LNCAP (cell line): ENCODE results near the gene FAM136A.

ENCODE experiments used
- TF ChIP-seq, protein P1 (sequence below): fragments of 450-650 bp; IDR thresholded peaks from 2 replicates; pipeline ENCODE4 v1.5.1; 2017; ENCODE audit warnings: mild to moderate bottlenecking

FAM136A gene

GRCh38 chr2:70301344-70302194, at the start of gene FAM136A:
Gene FAM136A, minus strand, starts transcription at chr2:70302067. Its CDS starts 56 bp downstream, at chr2:70302011.
- TF ChIP-seq, protein P1, sequence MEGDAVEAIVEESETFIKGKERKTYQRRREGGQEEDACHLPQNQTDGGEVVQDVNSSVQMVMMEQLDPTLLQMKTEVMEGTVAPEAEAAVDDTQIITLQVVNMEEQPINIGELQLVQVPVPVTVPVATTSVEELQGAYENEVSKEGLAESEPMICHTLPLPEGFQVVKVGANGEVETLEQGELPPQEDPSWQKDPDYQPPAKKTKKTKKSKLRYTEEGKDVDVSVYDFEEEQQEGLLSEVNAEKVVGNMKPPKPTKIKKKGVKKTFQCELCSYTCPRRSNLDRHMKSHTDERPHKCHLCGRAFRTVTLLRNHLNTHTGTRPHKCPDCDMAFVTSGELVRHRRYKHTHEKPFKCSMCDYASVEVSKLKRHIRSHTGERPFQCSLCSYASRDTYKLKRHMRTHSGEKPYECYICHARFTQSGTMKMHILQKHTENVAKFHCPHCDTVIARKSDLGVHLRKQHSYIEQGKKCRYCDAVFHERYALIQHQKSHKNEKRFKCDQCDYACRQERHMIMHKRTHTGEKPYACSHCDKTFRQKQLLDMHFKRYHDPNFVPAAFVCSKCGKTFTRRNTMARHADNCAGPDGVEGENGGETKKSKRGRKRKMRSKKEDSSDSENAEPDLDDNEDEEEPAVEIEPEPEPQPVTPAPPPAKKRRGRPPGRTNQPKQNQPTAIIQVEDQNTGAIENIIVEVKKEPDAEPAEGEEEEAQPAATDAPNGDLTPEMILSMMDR: peak; percentile 62

- TF ChIP-seq, protein P1: no peak
Measured at GRCh38 chr2:70349921-70350685, 48.2 kb upstream of the FAM136A start.

DNA sequence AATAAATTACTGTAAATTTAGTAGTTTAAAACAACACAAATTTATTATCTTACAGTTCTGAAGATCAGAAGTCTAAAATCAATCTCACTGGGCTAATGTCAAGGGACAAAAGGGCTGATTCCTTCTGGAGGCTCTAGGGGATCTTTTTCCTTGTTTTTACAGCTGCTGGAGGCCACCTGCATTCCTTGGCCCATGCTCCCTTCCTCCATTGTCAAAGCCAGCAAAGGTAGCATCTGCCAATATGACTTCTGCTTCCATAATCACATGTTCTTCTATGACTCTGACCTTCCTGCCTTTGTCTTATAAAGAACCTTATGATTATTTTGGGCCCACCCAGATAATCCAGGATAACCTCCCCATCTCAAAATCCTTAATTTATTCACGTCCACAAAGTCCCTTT, 46.0 kb upstream of the FAM136A start:
- TF ChIP-seq, protein P1: no peak

DNA sequence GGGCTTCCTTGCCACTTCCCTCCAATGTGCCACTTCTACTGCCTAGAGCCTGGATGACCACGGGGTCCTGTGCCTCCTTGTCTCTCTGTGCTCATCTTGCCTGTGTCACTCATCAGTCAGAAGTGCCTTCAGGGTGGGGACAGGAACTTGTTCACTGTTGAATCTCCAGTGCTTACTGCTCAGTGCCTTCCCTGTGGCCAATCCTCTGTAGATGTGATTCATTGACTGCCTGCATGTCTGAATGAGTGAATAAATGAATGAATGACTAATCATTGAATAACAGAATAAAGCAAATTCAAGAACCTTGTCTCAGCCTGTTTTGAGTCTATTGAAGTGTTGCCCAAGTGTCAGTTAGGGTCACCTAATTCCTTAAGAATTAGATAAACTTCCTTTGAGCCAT, 42.3 kb upstream of the FAM136A start:
- TF ChIP-seq, protein P1: no peak

DNA sequence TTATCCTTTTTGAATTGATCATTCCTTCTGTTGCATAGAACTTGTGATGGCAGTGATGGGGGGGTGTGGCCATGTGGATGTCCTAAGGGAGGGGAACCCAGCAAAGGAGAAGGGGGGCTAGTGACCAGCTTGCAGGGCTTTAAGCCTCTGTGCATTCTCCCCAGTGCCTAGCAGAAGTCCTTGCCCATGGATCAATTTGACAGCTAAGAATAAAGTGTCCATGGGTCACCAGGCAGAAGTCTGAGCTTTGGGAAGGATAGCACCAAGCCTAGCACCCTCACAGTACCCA, 39.6 kb upstream of the FAM136A start:
- TF ChIP-seq, protein P1: no peak

- TF ChIP-seq, protein P1: peak; percentile 57
Measured at GRCh38 chr2:70340761-70341476, 39.1 kb upstream of the FAM136A start.

DNA sequence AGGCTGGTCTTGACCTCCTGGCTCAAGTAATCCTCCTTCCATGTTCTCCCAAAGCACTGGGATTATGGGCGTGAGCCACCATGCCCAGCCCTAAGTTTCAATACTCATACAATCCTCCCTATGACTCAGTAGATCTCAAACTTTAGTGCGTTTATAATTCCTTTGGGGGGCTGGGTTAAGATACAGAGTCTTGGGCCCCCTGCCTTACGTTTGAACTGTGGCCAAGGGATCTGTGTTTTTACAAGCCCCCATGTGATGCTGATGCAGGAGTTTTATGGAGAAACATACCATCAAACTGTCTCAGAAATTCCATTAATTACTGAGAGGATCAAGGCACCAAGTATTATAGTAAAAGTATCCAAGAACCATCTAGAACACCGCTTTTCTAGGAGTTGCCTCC, 38.2 kb upstream of the FAM136A start:
- TF ChIP-seq, protein P1: no peak
